SK-N-MC (cell line): ENCODE data around the gene OR2T2.
"Not testable (repeated sequence)": the region's sequence is repeated elsewhere in the genome, so short reads cannot be mapped to it uniquely, and the experiment has no call there.

Source experiments
- DNase-seq: peaks from one replicate; pipeline ENCODE4 v3.0.0-alpha.2; 2011; ENCODE audit warnings: low read depth, low spot score
- H3K27ac ChIP-seq: fragments of 200-600 bp; sonication (generic); 2 replicates; pipeline ENCODE4 v1.5.1; 2016; ENCODE audit warnings: mixed run types
- H3K36me3 ChIP-seq: fragments of 200-600 bp; sonication (generic); 2 replicates; pipeline ENCODE4 v1.6.1; 2017; ENCODE audit warnings: antibody characterized with exemption, low read length, mixed read lengths; ENCODE audit not compliant: insufficient read depth
- H3K4me3 ChIP-seq: fragments of 200-600 bp; sonication (generic); 2 replicates; pipeline ENCODE4 v1.5.1; 2016
- H3K9ac ChIP-seq: fragments of 200-600 bp; sonication (generic); 2 replicates; pipeline ENCODE4 v1.8.0; 2017; ENCODE audit warnings: mixed run types, mixed read lengths; ENCODE audit not compliant: insufficient read length
- H3K9me3 ChIP-seq: fragments of 200-600 bp; sonication (generic); 2 replicates; pipeline ENCODE4 v1.6.1; 2017; ENCODE audit warnings: low read depth, mild to moderate bottlenecking, antibody characterized with exemption, low read length, moderate library complexity, mixed read lengths

OR2T2 gene

DNA sequence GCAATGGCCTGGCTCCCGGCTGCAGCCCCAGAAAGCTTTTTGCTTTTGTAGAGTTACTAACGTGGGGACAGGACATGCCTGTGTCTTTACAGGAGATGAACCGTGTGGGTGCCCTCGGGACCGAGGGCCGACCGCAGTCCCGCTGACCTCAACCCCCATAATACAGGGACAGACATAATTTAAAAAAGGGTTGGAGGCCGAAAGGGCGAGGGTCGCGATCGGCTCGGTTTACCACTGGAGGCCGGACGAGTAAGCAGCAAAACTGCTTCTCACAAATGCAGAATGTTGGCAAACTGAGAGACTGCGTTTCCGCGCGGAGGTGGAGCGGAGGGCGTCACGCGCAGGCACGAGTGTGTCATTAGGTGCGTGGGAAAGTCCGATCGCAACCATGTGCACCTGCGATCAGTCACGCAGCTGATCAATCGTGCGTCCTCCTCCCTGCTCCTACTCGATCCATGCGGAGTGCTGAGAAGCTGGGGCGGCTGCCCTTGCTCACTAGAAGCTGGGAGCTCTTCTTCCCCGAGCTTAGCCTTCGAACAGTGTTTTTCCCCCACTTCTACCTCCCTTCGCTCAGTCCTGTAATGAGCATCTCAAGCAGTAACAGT lies 11.5 kb upstream of the OR2T2 start:
- not testable (repeated sequence) for DNase-seq, H3K9ac ChIP-seq, H3K36me3 ChIP-seq, H3K4me3 ChIP-seq, H3K9me3 ChIP-seq, H3K27ac ChIP-seq

DNA sequence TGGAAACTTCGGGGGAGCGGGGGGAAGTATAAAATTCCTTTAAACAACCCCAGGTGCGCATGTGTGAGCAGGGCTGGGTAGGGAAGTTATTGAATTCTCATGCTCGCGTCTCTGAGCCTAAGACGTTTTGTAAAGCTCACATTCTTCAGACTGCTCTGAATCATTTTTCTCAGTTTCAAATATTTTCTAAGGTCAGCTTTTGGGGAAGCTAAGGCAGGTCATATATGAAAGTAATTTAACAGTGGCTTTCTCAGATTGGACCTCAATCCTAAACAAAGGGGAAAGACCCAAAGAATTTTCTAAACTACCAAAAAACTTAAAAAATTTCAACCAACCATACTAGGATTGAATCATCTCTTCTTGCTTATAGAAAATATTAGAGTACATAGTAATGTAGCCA lies 10.5 kb upstream of the OR2T2 start:
- not testable (repeated sequence) for H3K4me3 ChIP-seq, H3K36me3 ChIP-seq, H3K27ac ChIP-seq, H3K9ac ChIP-seq, H3K9me3 ChIP-seq, DNase-seq

DNA sequence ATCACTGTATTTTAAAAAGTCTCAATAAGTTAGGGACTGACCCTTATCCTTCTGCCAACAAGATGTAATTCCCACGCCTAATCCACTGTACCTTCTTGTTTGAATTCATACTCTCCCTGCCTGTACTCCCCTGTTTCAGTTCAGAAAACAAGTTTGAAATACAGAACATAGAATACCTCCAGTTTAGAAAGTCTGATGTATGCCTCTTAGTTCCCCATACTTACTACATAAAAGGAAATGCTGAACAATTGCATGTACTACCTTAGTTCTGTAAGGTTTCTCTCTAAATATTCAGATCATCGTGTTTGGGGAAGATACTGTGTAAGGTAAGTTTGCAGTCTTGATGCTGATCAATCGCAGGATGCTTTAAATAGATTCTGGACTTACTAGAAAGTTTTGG lies 9.1 kb upstream of the OR2T2 start:
- H3K9ac ChIP-seq, H3K4me3 ChIP-seq, H3K36me3 ChIP-seq, H3K9me3 ChIP-seq, H3K27ac ChIP-seq, DNase-seq: not testable (repeated sequence)

DNA sequence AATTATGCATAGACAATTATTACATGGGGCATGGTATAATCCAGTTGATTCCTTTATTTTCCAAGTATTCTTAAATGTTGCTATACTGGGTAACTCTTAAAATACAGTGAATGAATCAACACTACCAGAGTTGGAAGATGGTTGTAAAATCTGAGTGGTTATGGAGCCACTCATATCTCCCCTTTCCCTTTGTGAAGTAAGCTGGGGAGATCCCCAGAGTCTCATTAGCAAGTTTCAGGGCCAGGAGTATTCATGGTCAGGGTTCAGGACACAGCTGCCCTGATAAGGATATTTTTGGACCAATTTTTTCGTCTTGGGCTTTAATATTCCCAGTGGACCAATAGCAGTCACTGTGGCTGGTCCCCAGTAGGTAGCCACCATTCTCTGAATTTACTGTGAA lies 6.8 kb upstream of the OR2T2 start:
- not testable (repeated sequence) for DNase-seq, H3K36me3 ChIP-seq

DNA sequence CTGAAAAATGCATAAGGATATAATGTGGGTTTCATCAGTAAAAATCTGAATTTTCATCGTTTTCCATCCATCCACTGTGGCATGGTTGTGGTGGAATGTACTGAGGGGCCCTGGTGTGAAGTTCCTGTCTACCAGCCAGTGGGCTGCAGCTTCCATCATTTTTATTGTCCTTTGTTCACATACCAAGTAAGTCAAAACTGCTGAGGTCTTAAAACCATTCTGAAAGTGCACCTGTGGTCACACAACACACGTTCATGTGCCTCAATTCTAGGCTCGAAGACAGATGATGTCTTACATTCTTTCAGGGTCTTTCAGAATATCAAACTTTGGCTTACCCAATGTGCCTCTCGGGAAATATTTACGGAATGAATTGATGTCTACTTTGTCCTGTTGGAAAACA lies 6.2 kb upstream of the OR2T2 start:
- not testable (repeated sequence) for H3K9ac ChIP-seq, H3K27ac ChIP-seq, H3K9me3 ChIP-seq, H3K4me3 ChIP-seq, DNase-seq, H3K36me3 ChIP-seq

More for the DNA sequence above, 6.8 kb upstream of the OR2T2 start:
- not testable (repeated sequence) for H3K27ac ChIP-seq, H3K4me3 ChIP-seq, H3K9ac ChIP-seq, H3K9me3 ChIP-seq

DNA sequence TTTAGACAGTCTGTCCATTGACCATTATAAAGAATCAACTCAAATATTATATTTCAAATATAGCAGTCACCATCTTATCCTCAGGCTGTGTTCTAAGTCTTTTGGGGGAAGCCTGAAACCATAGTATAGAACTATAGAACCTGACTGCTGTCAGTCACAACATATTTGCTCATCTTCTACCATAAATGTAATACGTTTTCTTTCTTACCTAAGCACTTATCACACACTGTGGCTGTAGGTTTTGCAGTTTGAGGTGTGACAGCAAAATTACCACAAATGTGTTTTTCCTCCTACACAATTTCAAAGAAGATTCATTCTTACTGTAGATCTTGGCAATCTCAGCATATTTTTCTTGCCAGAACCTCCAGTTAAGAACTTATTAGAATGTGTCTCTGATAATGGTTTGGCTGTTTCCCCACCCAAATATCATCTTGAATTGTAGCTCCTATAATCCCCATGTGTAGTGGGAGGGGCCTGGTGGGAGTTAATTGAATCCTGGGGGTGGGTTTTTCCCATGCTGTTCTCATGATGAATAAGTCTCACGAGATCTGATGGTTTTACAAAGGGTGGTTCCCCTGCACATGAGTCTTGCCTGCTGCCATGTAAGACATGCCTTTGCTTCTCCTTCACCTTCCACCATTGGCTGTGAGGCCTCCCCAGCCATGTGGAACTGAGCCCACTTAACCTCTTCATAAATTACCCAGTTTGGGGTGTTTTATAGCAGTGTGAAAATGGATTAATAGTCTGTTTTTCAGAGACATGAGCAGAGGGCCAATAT lies 2.7 kb upstream of the OR2T2 start:
- H3K9me3 ChIP-seq, H3K36me3 ChIP-seq, H3K27ac ChIP-seq, H3K4me3 ChIP-seq, DNase-seq, H3K9ac ChIP-seq: not testable (repeated sequence)

DNA sequence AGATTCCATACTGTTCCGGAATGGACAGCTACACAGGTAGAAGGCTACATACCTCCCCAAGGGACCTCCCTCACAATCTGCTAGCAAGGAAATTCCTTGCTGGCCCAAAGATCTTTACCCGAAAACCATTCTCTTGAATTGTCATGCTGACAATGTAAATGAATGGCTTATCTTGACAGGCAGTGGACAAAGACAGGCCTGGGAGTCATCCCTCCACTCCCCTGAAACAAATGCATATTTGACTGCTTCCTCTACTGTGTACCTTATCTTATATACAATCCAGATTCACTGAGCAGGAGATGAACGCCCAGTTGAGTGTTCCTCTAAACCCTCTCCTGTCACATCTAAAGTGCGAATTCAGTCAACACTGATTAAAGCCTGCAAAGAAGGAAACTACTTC lies 834 bp upstream of the OR2T2 start:
- H3K36me3 ChIP-seq, H3K27ac ChIP-seq, DNase-seq, H3K4me3 ChIP-seq, H3K9me3 ChIP-seq, H3K9ac ChIP-seq: not testable (repeated sequence)

DNA sequence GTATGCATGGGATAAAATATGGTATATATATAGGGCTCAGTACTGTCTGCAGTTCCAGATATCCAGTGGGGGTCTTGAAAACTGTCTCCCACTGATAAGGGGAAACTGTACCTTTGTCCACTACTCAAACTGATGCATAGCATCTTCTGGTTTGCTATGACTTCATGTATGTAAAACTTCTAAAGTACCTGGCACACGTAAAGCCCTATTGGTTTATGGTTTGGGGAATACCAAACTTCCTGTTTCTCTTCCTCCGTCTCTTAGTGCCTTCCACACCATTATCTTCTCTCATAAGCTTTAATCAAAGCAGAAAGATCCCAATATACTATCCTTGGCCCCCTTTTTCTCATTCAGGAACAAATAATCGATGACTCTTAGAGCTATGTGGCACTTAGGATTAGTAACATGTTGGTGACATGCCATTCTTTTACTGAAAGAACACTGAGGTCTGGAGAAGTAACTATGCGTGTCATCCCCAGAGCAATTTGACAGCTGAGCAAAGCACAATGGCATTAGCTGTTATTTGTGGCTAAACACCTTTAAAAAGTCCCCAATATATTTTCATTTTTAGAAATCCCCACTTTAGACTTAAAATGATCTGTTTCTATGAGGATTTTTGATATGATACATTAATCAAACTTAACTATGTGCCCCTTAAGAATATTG lies 3.1 kb downstream of the OR2T2 start:
- not testable (repeated sequence) for H3K27ac ChIP-seq, H3K4me3 ChIP-seq, H3K9ac ChIP-seq, H3K9me3 ChIP-seq, H3K36me3 ChIP-seq, DNase-seq

DNA sequence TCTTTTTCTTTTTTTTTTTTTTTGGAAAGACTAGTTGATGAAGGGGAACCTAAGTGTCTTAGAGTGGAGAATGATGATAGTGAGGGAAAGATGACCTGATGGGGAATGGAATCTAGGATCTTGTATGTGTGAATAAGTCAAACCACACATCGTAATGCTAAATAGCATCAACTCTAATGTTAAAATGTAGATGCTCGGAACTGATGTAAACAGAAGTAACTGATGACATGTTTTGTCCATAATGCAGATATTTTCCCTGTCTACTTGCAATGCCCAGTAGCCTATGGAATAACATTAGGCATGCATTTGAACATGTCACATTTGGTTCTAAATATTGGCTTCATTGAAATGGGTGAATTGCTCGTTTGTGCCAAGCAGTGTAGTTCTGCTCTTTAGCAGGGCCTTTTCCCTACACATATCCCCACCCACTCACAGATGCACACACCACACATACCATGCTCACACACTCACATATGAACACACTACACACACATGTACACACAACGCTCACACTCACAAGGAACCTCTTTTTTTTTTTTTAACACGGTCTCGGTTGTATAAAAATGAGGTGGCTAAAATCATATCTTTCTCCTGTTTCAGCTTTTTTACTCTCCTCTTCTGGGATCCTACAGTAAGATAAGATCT lies 4.5 kb downstream of the OR2T2 start:
- H3K4me3 ChIP-seq: not testable (repeated sequence)

DNA sequence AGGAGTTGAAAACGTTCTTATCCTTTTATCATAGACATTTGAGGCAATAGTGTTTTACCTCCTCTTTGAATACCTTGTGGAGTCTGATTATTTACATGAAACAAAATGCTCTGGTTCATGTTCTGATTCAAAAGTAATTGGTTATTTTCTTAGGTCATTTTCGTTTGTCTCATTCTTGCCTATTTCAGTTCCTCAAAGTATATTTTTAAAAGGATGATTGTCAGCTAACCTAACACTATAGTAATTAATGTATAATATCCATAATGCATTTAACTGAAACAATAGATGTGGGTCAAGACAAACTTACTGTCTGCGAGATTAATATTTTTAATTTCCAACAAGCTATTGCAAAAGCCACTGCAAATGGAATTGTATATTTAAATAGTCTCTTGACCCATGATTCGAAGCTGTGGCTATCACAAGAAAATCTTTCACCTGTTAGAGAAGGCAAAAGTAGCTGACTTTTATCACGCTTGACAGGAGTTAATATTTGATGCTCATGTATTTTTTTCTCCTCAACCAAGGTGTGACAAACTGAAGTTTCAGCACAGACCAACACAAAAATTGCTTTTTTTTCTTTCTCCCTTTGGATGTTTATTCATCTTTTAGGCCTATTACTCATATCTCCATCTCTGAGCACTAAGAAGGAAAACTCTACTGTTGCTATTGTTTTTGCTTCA lies 5.2 kb downstream of the OR2T2 start:
- not testable (repeated sequence) for H3K9ac ChIP-seq, H3K27ac ChIP-seq, H3K4me3 ChIP-seq, DNase-seq, H3K9me3 ChIP-seq, H3K36me3 ChIP-seq

More for the DNA sequence above, 4.5 kb downstream of the OR2T2 start:
- H3K9me3 ChIP-seq, H3K27ac ChIP-seq, H3K9ac ChIP-seq, DNase-seq, H3K36me3 ChIP-seq: not testable (repeated sequence)

DNA sequence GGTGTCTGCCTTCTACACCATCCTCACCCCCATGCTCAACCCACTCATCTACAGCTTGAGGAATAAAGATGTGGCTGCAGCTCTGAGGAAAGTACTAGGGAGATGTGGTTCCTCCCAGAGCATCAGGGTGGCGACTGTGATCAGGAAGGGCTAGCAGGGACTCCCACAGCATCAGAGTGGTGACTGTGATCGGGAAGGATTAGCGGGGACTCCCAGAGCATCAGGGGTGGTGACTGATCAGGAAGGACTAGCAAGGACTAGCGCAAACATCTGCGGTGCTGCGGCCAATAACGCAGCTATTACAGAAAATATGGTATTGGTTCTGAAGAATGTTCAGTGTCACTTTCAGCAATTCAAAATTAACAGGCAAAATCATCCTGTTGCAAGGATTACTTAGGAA lies 8.2 kb downstream of the OR2T2 start:
- not testable (repeated sequence) for H3K9ac ChIP-seq, H3K36me3 ChIP-seq

DNA sequence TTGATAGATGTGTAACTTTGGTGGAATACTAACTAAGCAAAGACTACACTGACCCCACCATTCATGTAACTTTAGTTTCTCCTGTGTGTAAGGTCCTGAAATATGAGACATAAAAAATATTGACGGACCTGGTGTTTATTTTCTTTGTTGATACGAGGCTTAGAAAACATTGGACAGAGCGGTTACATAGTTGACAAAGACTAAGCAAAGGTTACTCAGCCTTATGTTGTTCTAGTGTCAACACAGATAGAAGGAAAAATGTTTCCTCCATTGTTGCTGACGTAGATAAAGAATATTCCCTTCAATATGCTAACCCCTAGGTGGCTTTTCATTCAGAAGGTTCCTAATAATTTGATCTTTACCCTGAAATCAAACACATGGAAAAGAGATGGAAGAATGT lies 9.6 kb downstream of the OR2T2 start:
- H3K27ac ChIP-seq, H3K36me3 ChIP-seq, DNase-seq, H3K4me3 ChIP-seq, H3K9me3 ChIP-seq, H3K9ac ChIP-seq: not testable (repeated sequence)

More for the DNA sequence above, 8.2 kb downstream of the OR2T2 start:
- DNase-seq, H3K9me3 ChIP-seq, H3K4me3 ChIP-seq, H3K27ac ChIP-seq: not testable (repeated sequence)

DNA sequence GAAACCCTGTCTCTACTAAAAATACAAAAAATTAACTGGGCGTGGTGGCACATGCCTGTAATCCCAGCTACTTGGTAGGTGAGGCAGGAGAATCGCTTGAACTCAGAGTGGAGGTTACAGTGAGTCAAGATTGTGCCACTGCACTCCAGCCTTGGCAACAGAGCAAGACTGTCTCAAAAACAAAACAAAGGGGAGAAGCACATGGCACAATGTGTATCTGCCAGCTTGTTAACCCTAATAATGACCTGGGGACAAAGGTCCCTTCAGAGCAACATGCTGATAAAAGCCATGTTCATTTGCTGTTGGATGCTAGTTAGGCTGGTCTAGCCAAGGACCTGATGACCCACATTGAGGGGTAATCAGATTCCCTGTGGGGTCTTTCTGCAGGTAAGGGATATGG lies 11.2 kb downstream of the OR2T2 start:
- not testable (repeated sequence) for H3K9ac ChIP-seq, DNase-seq, H3K36me3 ChIP-seq, H3K9me3 ChIP-seq, H3K4me3 ChIP-seq, H3K27ac ChIP-seq

DNA sequence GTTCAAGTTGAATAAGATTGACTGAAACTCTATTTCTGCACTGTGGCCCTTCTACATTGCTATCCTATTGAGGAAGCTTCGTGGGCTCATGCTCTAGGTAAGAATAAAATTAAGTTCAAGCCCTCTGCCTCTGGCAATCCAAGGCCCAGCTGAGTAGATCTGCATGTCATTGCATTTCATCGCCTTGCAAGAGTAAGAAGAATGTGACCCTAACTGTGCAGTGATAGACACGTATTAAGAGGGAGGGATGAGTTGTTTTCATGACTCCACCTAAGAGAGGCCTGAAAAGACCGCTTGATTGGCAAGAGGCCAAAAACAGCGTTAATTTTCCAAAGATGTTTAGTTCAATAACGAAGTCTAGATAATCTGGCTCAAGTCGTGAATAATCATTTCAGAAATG lies 13.7 kb downstream of the OR2T2 start:
- not testable (repeated sequence) for H3K4me3 ChIP-seq, H3K9ac ChIP-seq, H3K27ac ChIP-seq, DNase-seq, H3K36me3 ChIP-seq, H3K9me3 ChIP-seq
